HepG2 (cell line): ENCODE data around the gene PRMT2. TPM values are rescaled to one million over a fixed set of nuclear protein-coding genes. Genes with fewer than 3 reads are reported as not detected.
A peak's percentile ranks its signal among the peaks of the same experiment; 100 is the strongest.

Source experiments
- ARHGAP35 ChIP-seq: sonication (generic); formaldehyde crosslinking; IDR thresholded peaks from 2 replicates; pipeline ENCODE4 v1.9.0; 2022; ENCODE audit warnings: mild to moderate bottlenecking, inconsistent platforms, moderate library complexity, missing genetic modification reagents, borderline replicate concordance
- CENPBD1 ChIP-seq: sonication (generic); formaldehyde crosslinking; IDR thresholded peaks from 2 replicates; pipeline ENCODE4 v1.8.0; 2022; ENCODE audit warnings: missing genetic modification reagents, low read depth, mild to moderate bottlenecking, borderline replicate concordance
- CHD4 ChIP-seq: fragments of 200-600 bp; sonication (generic); IDR thresholded peaks from 2 replicates; pipeline ENCODE4 v1.7.0; 2017; ENCODE audit warnings: mild to moderate bottlenecking, low read length, borderline replicate concordance
- CREM ChIP-seq, 2 experiments: sonication (generic) in 1 of 2; formaldehyde crosslinking in 1 of 2; IDR thresholded peaks; 2 replicates each; pipeline versions ENCODE4 v1.4.0 to v1.6.1; 2016 to 2020; ENCODE audit warnings: antibody characterized with exemption in 1 of 2, mild to moderate bottlenecking in 1 of 2, missing genetic modification reagents in 1 of 2
- GPN1 ChIP-seq: sonication (generic); formaldehyde crosslinking; IDR thresholded peaks from 2 replicates; pipeline ENCODE4 v1.5.1; 2020; ENCODE audit warnings: missing genetic modification reagents, borderline replicate concordance
- HMG20B ChIP-seq: conservative IDR thresholded peaks from 2 replicates; pipeline ENCODE4 v1.6.1; 2016; ENCODE audit warnings: missing genetic modification reagents, missing compliant biosample characterization
- KLF15 ChIP-seq: sonication (generic); formaldehyde crosslinking; IDR thresholded peaks from 2 replicates; pipeline ENCODE4 v1.8.1; 2023; ENCODE audit warnings: borderline replicate concordance, mild to moderate bottlenecking, inconsistent platforms, missing genetic modification reagents, mixed read lengths
- MIER3 ChIP-seq: IDR thresholded peaks from 2 replicates; pipeline ENCODE4 v1.6.1; 2016; ENCODE audit warnings: missing compliant biosample characterization, borderline replicate concordance
- PTBP1 ChIP-seq: fragments of 200-400 bp; formaldehyde crosslinking; IDR thresholded peaks from 2 replicates; pipeline ENCODE4 v1.6.1; 2018; ENCODE audit warnings: low read length, low read depth; ENCODE audit not compliant: poor library complexity, severe bottlenecking
- SAFB2 ChIP-seq: sonication (generic); formaldehyde crosslinking; IDR thresholded peaks from 2 replicates; pipeline ENCODE4 v1.5.1; 2020; ENCODE audit warnings: missing genetic modification reagents, low read depth, mild to moderate bottlenecking, borderline replicate concordance
- SETDB1 ChIP-seq: sonication (generic); formaldehyde crosslinking; IDR thresholded peaks from 2 replicates; pipeline ENCODE4 v1.5.1; 2020; ENCODE audit warnings: missing genetic modification reagents, mild to moderate bottlenecking, borderline replicate concordance
- SMAD9 ChIP-seq: sonication (generic); formaldehyde crosslinking; IDR thresholded peaks from 2 replicates; pipeline ENCODE4 v1.5.1; 2020; ENCODE audit warnings: mild to moderate bottlenecking, missing genetic modification reagents
- SMC3 ChIP-seq: IDR thresholded peaks from 2 replicates; pipeline ENCODE4 v1.6.1; 2011; ENCODE audit warnings: low read length, improper control_type of control experiment
- ZBTB39 ChIP-seq: sonication (generic); formaldehyde crosslinking; IDR thresholded peaks from 2 replicates; pipeline ENCODE4 v1.5.0; 2020; ENCODE audit warnings: missing genetic modification reagents
- ZFP37 ChIP-seq: sonication (generic); formaldehyde crosslinking; IDR thresholded peaks from 2 replicates; pipeline ENCODE4 v1.4.0; 2020; ENCODE audit warnings: missing genetic modification reagents, borderline replicate concordance
- ZNF17 ChIP-seq: sonication (generic); formaldehyde crosslinking; IDR thresholded peaks from 2 replicates; pipeline ENCODE4 v1.5.0; 2020; ENCODE audit warnings: mild to moderate bottlenecking, missing genetic modification reagents
- ZNF75D ChIP-seq: sonication (generic); formaldehyde crosslinking; IDR thresholded peaks from 2 replicates; pipeline ENCODE4 v1.8.1; 2023; ENCODE audit warnings: missing genetic modification reagents, mild to moderate bottlenecking, borderline replicate concordance
- ZNF766 ChIP-seq: sonication (generic); formaldehyde crosslinking; IDR thresholded peaks from 2 replicates; pipeline ENCODE4 v1.5.0; 2020; ENCODE audit warnings: missing genetic modification reagents, borderline replicate concordance
- ZSCAN22 ChIP-seq: sonication (generic); formaldehyde crosslinking; IDR thresholded peaks from 2 replicates; pipeline ENCODE4 v1.4.0; 2020; ENCODE audit warnings: mild to moderate bottlenecking, missing genetic modification reagents
- polyA plus RNA-seq, 8 experiments: library from polyadenylated mRNA; depleted of rRNA in 3 of 8; stranded (reverse) in 7 of 8; unstranded in 1 of 8; fragments of >200 nt; fragmentation: Illumina TruSeq in 4 of 8; extraction: Trizol in 4 of 8; gene quantifications; 2 replicates each; pipeline versions ENCODE4 v1.2.1 to v1.2.3, GENCODE V29; 2011 to 2016; ENCODE audit warnings: low read depth in 4 of 8, missing spikeins in 1 of 8, mixed read lengths in 1 of 8; ENCODE audit not compliant: insufficient read depth in 1 of 8
- total RNA-seq, 5 experiments: library from RNA; depleted of rRNA; stranded (reverse); fragments of >200 nt; fragmentation: Illumina TruSeq; extraction: Trizol; gene quantifications; 2 replicates each; pipeline ENCODE4 v1.2.3, GENCODE V29; 2016; ENCODE audit warnings: low read depth in 1 of 5
- TF ChIP-seq, protein P1 (sequence below): sonication (generic); formaldehyde crosslinking; IDR thresholded peaks from 2 replicates; pipeline ENCODE4; 2020; ENCODE audit warnings: missing genetic modification reagents, mild to moderate bottlenecking, borderline replicate concordance
- TF ChIP-seq, protein P2 (sequence below): sonication (generic); formaldehyde crosslinking; conservative IDR thresholded peaks from 2 replicates; pipeline ENCODE4 v1.5.0; 2020; ENCODE audit warnings: missing genetic modification reagents

The PRMT2 gene
- total and polyA plus RNA-seq, 2 of the 13 experiments (the other 11 are each of a cell fraction or from before 2014, with no cell fraction given) = 54.4 to 78.8 TPM

DNA sequence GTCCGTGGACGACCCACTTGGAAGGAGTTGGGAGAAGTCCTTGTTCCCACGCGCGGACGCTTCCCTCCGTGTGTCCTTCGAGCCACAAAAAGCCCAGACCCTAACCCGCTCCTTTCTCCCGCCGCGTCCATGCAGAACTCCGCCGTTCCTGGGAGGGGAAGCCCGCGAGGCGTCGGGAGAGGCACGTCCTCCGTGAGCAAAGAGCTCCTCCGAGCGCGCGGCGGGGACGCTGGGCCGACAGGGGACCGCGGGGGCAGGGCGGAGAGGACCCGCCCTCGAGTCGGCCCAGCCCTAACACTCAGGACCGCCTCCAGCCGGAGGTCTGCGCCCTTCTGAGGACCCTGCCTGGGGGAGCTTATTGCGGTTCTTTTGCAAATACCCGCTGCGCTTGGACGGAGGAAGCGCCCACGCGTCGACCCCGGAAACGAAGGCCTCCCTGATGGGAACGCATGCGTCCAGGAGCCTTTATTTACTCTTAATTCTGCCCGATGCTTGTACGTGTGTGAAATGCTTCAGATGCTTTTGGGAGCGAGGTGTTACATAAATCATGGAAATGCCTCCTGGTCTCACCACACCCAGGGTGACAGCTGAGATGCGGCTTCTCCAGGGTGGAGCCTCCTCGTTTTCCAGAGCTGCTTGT is 32.4 kb downstream of the PRMT2 start (continued):
- TF ChIP-seq, protein P1, sequence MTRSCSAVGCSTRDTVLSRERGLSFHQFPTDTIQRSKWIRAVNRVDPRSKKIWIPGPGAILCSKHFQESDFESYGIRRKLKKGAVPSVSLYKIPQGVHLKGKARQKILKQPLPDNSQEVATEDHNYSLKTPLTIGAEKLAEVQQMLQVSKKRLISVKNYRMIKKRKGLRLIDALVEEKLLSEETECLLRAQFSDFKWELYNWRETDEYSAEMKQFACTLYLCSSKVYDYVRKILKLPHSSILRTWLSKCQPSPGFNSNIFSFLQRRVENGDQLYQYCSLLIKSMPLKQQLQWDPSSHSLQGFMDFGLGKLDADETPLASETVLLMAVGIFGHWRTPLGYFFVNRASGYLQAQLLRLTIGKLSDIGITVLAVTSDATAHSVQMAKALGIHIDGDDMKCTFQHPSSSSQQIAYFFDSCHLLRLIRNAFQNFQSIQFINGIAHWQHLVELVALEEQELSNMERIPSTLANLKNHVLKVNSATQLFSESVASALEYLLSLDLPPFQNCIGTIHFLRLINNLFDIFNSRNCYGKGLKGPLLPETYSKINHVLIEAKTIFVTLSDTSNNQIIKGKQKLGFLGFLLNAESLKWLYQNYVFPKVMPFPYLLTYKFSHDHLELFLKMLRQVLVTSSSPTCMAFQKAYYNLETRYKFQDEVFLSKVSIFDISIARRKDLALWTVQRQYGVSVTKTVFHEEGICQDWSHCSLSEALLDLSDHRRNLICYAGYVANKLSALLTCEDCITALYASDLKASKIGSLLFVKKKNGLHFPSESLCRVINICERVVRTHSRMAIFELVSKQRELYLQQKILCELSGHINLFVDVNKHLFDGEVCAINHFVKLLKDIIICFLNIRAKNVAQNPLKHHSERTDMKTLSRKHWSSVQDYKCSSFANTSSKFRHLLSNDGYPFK (CRISPR knock-in tag) = no peak
- TF ChIP-seq SAFB2 (CRISPR knock-in tag) (no peak), SETDB1 (no peak), ZSCAN22 (CRISPR knock-in tag) (no peak), MIER3 (CRISPR knock-in tag) (no peak), ZFP37 (CRISPR knock-in tag) (no peak), ZNF75D (CRISPR knock-in tag) (no peak), KLF15 (no peak), ZNF17 (CRISPR knock-in tag) (no peak), SMC3 (no peak), ZBTB39 (CRISPR knock-in tag) (no peak), CENPBD1 (CRISPR knock-in tag) (no peak), PTBP1 (no peak), CHD4 (no peak), GPN1 (CRISPR knock-in tag) (no peak), SMAD9 (CRISPR knock-in tag) (no peak), HMG20B (CRISPR knock-in tag) (no peak), ARHGAP35 (CRISPR knock-in tag) (0 out of 2 replicates have a peak, but pooled peaks have one; percentile 48), ZNF766 (CRISPR knock-in tag) (peak; percentile 23; the same call in 1 of the 2 replicates), CREM (IDR thresholded peaks at IDR 0.05) (no peak), CREM (CRISPR knock-in tag; IDR thresholded peaks at IDR 0.05) (no peak)
- TF ChIP-seq, protein P2, sequence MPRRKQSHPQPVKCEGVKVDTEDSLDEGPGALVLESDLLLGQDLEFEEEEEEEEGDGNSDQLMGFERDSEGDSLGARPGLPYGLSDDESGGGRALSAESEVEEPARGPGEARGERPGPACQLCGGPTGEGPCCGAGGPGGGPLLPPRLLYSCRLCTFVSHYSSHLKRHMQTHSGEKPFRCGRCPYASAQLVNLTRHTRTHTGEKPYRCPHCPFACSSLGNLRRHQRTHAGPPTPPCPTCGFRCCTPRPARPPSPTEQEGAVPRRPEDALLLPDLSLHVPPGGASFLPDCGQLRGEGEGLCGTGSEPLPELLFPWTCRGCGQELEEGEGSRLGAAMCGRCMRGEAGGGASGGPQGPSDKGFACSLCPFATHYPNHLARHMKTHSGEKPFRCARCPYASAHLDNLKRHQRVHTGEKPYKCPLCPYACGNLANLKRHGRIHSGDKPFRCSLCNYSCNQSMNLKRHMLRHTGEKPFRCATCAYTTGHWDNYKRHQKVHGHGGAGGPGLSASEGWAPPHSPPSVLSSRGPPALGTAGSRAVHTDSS (CRISPR knock-in tag) = no peak
